SK-N-SH treated with all-trans-retinoic acid at 6 μM for 48 hours (cell line): ENCODE data around the gene LRBA.
"Not testable (repeated sequence)": the region's sequence is repeated elsewhere in the genome, so short reads cannot be mapped to it uniquely, and the experiment has no call there.

Experiments used
- ATAC-seq: fragments of 200-7000 bp; cut with Tn5 transposase; 3 replicates; pipeline ENCODE4 v1.9.1; 2020; ENCODE audit warnings: mild to moderate bottlenecking, moderate library complexity
- ARNTL ChIP-seq: fragments of 450-650 bp; formaldehyde crosslinking; IDR thresholded peaks from 2 replicates; pipeline ENCODE4 v1.5.0; 2020; ENCODE audit warnings: low read depth, mild to moderate bottlenecking, moderate library complexity, borderline replicate concordance
- BACH2 ChIP-seq: fragments of 250-450 bp; sonication (Bioruptor Pico); IDR thresholded peaks from 2 replicates; pipeline ENCODE4 v1.9.0; 2021; ENCODE audit warnings: mild to moderate bottlenecking, borderline replicate concordance
- CSDC2 ChIP-seq: fragments of 250-450 bp; sonication (Bioruptor Pico); IDR thresholded peaks from 2 replicates; pipeline ENCODE4 v1.5.0; 2020; ENCODE audit warnings: mild to moderate bottlenecking, moderate library complexity
- ESRRG ChIP-seq: fragments of 250-450 bp; sonication (Bioruptor Pico); IDR thresholded peaks from 2 replicates; pipeline ENCODE4 v1.6.1; 2021; ENCODE audit warnings: mild to moderate bottlenecking
- GLIS3 ChIP-seq: fragments of 250-450 bp; sonication (Bioruptor Pico); IDR thresholded peaks from 2 replicates; pipeline ENCODE4 v1.5.0; 2020; ENCODE audit warnings: mild to moderate bottlenecking, moderate library complexity
- ISL1 ChIP-seq: fragments of 250-450 bp; sonication (Bioruptor Pico); IDR thresholded peaks from 2 replicates; pipeline ENCODE4 v2.1.2; 2022; ENCODE audit warnings: mild to moderate bottlenecking, moderate library complexity
- OSR1 ChIP-seq: fragments of 250-450 bp; sonication (Bioruptor Pico); IDR thresholded peaks from 2 replicates; pipeline ENCODE4 v1.8.0; 2022; ENCODE audit warnings: moderate library complexity, mild to moderate bottlenecking, inconsistent platforms
- PPARA ChIP-seq: fragments of 250-450 bp; sonication (Bioruptor Pico); IDR thresholded peaks from 2 replicates; pipeline ENCODE4 v1.5.0; 2020; ENCODE audit warnings: mild to moderate bottlenecking, borderline replicate concordance
- RARB ChIP-seq: fragments of 250-450 bp; sonication (Bioruptor Pico); IDR thresholded peaks from 2 replicates; pipeline ENCODE4 v1.8.0; 2021; ENCODE audit warnings: mild to moderate bottlenecking, moderate library complexity
- SNAI2 ChIP-seq: fragments of 250-450 bp; sonication (Bioruptor Pico); IDR thresholded peaks from 2 replicates; pipeline ENCODE4 v1.5.0; 2020; ENCODE audit warnings: mild to moderate bottlenecking, moderate library complexity
- TCF4 ChIP-seq: fragments of 250-450 bp; sonication (Bioruptor Pico); IDR thresholded peaks from 2 replicates; pipeline ENCODE4 v1.8.0; 2021; ENCODE audit warnings: mild to moderate bottlenecking, moderate library complexity, borderline replicate concordance
- TOX ChIP-seq: fragments of 250-450 bp; sonication (Bioruptor Pico); IDR thresholded peaks from 2 replicates; pipeline ENCODE4 v1.8.0; 2021; ENCODE audit warnings: mild to moderate bottlenecking, moderate library complexity, borderline replicate concordance
- ZC3H10 ChIP-seq: fragments of 250-450 bp; sonication (Bioruptor Pico); IDR thresholded peaks from 2 replicates; pipeline ENCODE4 v1.5.1; 2021; ENCODE audit warnings: mild to moderate bottlenecking, moderate library complexity
- ZFP3 ChIP-seq: fragments of 250-450 bp; sonication (Bioruptor Pico); IDR thresholded peaks from 2 replicates; pipeline ENCODE4 v1.5.0; 2020; ENCODE audit warnings: mild to moderate bottlenecking, moderate library complexity
- ZFP30 ChIP-seq: fragments of 450-650 bp; formaldehyde crosslinking; IDR thresholded peaks from 2 replicates; pipeline ENCODE4 v1.5.0; 2022; ENCODE audit warnings: mild to moderate bottlenecking, moderate library complexity
- ZNF565 ChIP-seq: fragments of 450-650 bp; formaldehyde crosslinking; conservative IDR thresholded peaks from 2 replicates; pipeline ENCODE4 v1.5.0; 2020; ENCODE audit warnings: low read depth, mild to moderate bottlenecking, moderate library complexity
- ZNF70 ChIP-seq: fragments of 450-650 bp; formaldehyde crosslinking; IDR thresholded peaks from 2 replicates; pipeline ENCODE4 v1.5.0; 2020; ENCODE audit warnings: mild to moderate bottlenecking, moderate library complexity
- ZNF8 ChIP-seq: fragments of 450-650 bp; formaldehyde crosslinking; IDR thresholded peaks from 2 replicates; pipeline ENCODE4 v1.5.0; 2020; ENCODE audit warnings: mild to moderate bottlenecking, moderate library complexity
- TF ChIP-seq, protein P1 (sequence below): fragments of 250-450 bp; sonication (Bioruptor Pico); IDR thresholded peaks from 2 replicates; pipeline ENCODE4 v1.5.1; 2020; ENCODE audit warnings: low read depth, mild to moderate bottlenecking, moderate library complexity
- TF ChIP-seq, protein P2 (sequence below): fragments of 250-450 bp; sonication (Bioruptor Pico); IDR thresholded peaks from 2 replicates; pipeline ENCODE4 v1.5.0; 2020; ENCODE audit warnings: mild to moderate bottlenecking, moderate library complexity
- TF ChIP-seq, protein P3 (sequence below): fragments of 250-450 bp; sonication (Bioruptor Pico); IDR thresholded peaks from 2 replicates; pipeline ENCODE4 v1.8.0; 2021; ENCODE audit warnings: low read depth, mild to moderate bottlenecking, moderate library complexity, borderline replicate concordance
- TF ChIP-seq, protein P4 (sequence below): fragments of 250-450 bp; sonication (Bioruptor Pico); IDR thresholded peaks from 2 replicates; pipeline ENCODE4 v1.5.1; 2021; ENCODE audit warnings: mild to moderate bottlenecking, moderate library complexity

Gene LRBA

DNA sequence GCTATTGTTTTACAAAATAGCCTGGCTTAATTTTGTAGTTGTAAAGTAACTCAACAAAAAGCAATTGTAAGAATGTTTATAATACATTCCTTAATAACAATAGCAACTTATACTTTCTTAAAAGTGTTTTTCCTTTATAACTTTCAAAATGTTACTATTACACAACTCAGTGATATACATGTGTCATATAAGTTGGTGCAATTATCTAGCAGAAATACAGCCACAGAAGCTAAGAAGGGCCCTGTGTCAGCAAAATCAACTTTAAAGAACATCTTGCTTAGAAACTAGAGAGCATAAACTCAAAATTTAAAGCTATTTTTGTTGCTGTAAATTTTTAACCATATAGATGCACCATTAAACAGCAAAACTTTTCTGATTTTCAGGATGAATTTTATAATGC lies 474.5 kb downstream of the LRBA start:
- no peak for ATAC-seq
- TF ChIP-seq ZFP3 (CRISPR knock-in tag), result no peak
- TF ChIP-seq, protein P1, sequence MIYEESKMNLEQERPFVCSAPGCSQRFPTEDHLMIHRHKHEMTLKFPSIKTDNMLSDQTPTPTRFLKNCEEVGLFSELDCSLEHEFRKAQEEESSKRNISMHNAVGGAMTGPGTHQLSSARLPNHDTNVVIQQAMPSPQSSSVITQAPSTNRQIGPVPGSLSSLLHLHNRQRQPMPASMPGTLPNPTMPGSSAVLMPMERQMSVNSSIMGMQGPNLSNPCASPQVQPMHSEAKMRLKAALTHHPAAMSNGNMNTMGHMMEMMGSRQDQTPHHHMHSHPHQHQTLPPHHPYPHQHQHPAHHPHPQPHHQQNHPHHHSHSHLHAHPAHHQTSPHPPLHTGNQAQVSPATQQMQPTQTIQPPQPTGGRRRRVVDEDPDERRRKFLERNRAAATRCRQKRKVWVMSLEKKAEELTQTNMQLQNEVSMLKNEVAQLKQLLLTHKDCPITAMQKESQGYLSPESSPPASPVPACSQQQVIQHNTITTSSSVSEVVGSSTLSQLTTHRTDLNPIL (CRISPR knock-in tag), result no peak
- no peak for TF ChIP-seq TCF4 (CRISPR knock-in tag)
- TF ChIP-seq ZNF70 (CRISPR knock-in tag), result no peak
- TF ChIP-seq SNAI2, result no peak
- TF ChIP-seq TOX, result no peak
- TF ChIP-seq ESRRG (CRISPR knock-in tag), result no peak
- no peak for TF ChIP-seq PPARA (CRISPR knock-in tag)
- TF ChIP-seq BACH2, result no peak
- TF ChIP-seq, protein P2, sequence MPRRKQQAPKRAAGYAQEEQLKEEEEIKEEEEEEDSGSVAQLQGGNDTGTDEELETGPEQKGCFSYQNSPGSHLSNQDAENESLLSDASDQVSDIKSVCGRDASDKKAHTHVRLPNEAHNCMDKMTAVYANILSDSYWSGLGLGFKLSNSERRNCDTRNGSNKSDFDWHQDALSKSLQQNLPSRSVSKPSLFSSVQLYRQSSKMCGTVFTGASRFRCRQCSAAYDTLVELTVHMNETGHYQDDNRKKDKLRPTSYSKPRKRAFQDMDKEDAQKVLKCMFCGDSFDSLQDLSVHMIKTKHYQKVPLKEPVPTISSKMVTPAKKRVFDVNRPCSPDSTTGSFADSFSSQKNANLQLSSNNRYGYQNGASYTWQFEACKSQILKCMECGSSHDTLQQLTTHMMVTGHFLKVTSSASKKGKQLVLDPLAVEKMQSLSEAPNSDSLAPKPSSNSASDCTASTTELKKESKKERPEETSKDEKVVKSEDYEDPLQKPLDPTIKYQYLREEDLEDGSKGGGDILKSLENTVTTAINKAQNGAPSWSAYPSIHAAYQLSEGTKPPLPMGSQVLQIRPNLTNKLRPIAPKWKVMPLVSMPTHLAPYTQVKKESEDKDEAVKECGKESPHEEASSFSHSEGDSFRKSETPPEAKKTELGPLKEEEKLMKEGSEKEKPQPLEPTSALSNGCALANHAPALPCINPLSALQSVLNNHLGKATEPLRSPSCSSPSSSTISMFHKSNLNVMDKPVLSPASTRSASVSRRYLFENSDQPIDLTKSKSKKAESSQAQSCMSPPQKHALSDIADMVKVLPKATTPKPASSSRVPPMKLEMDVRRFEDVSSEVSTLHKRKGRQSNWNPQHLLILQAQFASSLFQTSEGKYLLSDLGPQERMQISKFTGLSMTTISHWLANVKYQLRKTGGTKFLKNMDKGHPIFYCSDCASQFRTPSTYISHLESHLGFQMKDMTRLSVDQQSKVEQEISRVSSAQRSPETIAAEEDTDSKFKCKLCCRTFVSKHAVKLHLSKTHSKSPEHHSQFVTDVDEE (CRISPR knock-in tag), result no peak
- TF ChIP-seq ZC3H10 (CRISPR knock-in tag), result no peak
- no peak for TF ChIP-seq ZNF565 (CRISPR knock-in tag)
- no peak for TF ChIP-seq ZNF8
- no peak for TF ChIP-seq OSR1 (CRISPR knock-in tag)
- TF ChIP-seq GLIS3, result no peak
- TF ChIP-seq CSDC2 (CRISPR knock-in tag), result no peak
- TF ChIP-seq, protein P3, sequence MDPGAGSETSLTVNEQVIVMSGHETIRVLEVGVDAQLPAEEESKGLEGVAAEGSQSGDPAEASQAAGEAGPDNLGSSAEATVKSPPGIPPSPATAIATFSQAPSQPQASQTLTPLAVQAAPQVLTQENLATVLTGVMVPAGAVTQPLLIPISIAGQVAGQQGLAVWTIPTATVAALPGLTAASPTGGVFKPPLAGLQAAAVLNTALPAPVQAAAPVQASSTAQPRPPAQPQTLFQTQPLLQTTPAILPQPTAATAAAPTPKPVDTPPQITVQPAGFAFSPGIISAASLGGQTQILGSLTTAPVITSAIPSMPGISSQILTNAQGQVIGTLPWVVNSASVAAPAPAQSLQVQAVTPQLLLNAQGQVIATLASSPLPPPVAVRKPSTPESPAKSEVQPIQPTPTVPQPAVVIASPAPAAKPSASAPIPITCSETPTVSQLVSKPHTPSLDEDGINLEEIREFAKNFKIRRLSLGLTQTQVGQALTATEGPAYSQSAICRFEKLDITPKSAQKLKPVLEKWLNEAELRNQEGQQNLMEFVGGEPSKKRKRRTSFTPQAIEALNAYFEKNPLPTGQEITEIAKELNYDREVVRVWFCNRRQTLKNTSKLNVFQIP (CRISPR knock-in tag), result no peak
- no peak for TF ChIP-seq ZFP30
- TF ChIP-seq RARB (CRISPR knock-in tag), result no peak

GRCh38 chr4:150537911-150538310 lies 477.2 kb downstream of the LRBA start:
- ATAC-seq, result not testable (repeated sequence)

DNA sequence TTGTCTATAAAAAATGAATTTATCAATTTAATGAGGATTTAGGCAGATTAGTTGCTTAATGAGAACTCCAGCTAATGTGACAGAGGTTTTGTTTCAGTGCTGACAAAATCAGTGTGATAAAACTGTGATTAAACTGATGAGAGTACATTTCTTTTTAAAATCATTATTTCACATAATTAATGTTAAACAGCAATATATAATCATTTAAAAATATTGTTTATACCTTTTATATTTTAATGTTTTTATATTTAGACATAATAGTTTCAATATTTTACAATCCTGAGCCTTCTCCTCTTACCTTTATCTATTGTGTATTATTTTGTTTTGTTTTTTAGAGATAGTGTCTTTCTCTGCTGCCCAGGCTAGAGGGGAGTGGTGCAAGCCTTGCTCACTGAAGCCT lies 480.3 kb downstream of the LRBA start:
- no peak for TF ChIP-seq ZFP3 (CRISPR knock-in tag)
- TF ChIP-seq RARB (CRISPR knock-in tag), result no peak
- TF ChIP-seq, protein P4, sequence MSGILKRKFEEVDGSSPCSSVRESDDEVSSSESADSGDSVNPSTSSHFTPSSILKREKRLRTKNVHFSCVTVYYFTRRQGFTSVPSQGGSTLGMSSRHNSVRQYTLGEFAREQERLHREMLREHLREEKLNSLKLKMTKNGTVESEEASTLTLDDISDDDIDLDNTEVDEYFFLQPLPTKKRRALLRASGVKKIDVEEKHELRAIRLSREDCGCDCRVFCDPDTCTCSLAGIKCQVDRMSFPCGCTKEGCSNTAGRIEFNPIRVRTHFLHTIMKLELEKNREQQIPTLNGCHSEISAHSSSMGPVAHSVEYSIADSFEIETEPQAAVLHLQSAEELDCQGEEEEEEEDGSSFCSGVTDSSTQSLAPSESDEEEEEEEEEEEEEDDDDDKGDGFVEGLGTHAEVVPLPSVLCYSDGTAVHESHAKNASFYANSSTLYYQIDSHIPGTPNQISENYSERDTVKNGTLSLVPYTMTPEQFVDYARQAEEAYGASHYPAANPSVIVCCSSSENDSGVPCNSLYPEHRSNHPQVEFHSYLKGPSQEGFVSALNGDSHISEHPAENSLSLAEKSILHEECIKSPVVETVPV (CRISPR knock-in tag), result no peak
- TF ChIP-seq GLIS3, result no peak
- TF ChIP-seq ZNF70 (CRISPR knock-in tag), result no peak
- no peak for TF ChIP-seq ARNTL (CRISPR knock-in tag)
- TF ChIP-seq ISL1 (CRISPR knock-in tag), result no peak
- ATAC-seq, result no peak

GRCh38 chr4:150533673-150534072 lies 481.4 kb downstream of the LRBA start:
- TF ChIP-seq, protein P2 (CRISPR knock-in tag), result no peak
- TF ChIP-seq GLIS3 (no peak), ARNTL (CRISPR knock-in tag) (no peak)
- ATAC-seq, result peak; percentile 39
